GM13976 (cell line): ENCODE measurements around the gene MCEE.
"Not testable (repeated sequence)": the region's sequence is repeated elsewhere in the genome, so short reads cannot be mapped to it uniquely, and the experiment has no call there.

ENCODE experiments used
- DNase-seq: peaks from one replicate; pipeline ENCODE4 v3.0.0; 2012; ENCODE audit warnings: low spot score
- CTCF ChIP-seq: IDR thresholded peaks from 2 replicates; pipeline ENCODE4 v1.5.1; 2012; ENCODE audit warnings: borderline replicate concordance, mild to moderate bottlenecking; ENCODE audit not compliant: insufficient read depth; ENCODE audit errors: extremely low read depth, missing control alignments, control extremely low read depth
- in situ Hi-C: fragments of 300-500 bp; cut with MboI; formaldehyde crosslinking; loops from one replicate; pipeline ENCODE4 v1.12.0; 2022; ENCODE audit warnings: low sequenced_read_pairs, mixed read lengths, inconsistent platforms; ENCODE audit not compliant: unreplicated experiment

The MCEE gene

GRCh38 chr2:71117063-71117462 lies 13.0 kb downstream of the MCEE start:
- no peak for TF ChIP-seq CTCF
- no peak for DNase-seq
- in situ Hi-C loops = no loop called here

- in situ Hi-C loops = no loop called here
- no peak for DNase-seq
- no peak for TF ChIP-seq CTCF
Observed at GRCh38 chr2:71113843-71114242, 16.2 kb downstream of the MCEE start.

- in situ Hi-C loops = no loop called here
- TF ChIP-seq CTCF = no peak
- no peak for DNase-seq
Observed at GRCh38 chr2:71108091-71108490, 21.9 kb downstream of the MCEE start.

- DNase-seq, in situ Hi-C loops: not testable (repeated sequence)
Observed at GRCh38 chr2:71106463-71106862, 23.6 kb downstream of the MCEE start.

DNA sequence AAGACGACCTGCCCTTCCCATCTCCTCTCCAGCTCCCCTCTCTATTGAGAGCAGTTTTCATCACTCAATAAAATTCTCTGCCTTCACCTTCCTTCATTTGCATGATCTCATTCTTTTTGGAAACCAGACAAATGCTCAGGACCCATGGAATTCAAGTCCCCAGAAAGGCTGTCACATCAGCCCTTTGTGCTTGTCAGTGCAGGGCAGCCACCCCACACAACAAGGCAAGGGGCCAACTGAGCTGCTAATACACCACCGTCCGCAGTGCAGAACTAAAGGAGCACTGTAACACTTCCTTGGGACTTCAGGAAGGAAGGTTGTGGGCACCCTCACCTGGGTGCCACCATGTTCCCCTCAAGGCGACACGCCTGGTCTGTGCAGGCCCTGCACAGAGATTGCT lies 26.2 kb downstream of the MCEE start:
- DNase-seq = no peak
- TF ChIP-seq CTCF = no peak
- in situ Hi-C loops = no loop called here

GRCh38 chr2:71102981-71103681 lies 26.9 kb downstream of the MCEE start:
- no peak for DNase-seq
- no peak for TF ChIP-seq CTCF
- in situ Hi-C loops = no loop called here

GRCh38 chr2:71101656-71102055 lies 28.4 kb downstream of the MCEE start:
- in situ Hi-C loops = no loop called here
- TF ChIP-seq CTCF = no peak
- no peak for DNase-seq
